ENCODE results near the gene IGFBP7.

IGFBP7 gene

DNA sequence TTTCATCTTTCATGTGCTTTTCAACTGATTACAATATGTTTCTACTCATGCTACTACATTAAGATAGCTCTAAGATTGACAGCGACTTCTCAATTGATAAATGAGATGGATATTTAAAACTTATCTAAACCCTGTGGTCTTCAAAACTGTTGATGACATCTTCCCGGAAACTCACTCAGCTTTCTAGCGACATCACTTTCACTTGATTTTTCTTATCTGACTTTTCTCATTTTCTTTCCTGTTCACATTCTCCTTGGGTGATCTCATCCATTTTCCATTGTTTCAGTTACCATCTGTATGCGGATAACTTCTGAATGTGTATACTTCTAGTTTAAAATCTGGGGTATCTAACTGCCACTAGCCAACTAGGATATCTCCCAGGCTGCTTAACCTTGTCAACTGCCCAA lies 128.4 kb downstream of the IGFBP7 start:
- TF ChIP-seq, protein P1, sequence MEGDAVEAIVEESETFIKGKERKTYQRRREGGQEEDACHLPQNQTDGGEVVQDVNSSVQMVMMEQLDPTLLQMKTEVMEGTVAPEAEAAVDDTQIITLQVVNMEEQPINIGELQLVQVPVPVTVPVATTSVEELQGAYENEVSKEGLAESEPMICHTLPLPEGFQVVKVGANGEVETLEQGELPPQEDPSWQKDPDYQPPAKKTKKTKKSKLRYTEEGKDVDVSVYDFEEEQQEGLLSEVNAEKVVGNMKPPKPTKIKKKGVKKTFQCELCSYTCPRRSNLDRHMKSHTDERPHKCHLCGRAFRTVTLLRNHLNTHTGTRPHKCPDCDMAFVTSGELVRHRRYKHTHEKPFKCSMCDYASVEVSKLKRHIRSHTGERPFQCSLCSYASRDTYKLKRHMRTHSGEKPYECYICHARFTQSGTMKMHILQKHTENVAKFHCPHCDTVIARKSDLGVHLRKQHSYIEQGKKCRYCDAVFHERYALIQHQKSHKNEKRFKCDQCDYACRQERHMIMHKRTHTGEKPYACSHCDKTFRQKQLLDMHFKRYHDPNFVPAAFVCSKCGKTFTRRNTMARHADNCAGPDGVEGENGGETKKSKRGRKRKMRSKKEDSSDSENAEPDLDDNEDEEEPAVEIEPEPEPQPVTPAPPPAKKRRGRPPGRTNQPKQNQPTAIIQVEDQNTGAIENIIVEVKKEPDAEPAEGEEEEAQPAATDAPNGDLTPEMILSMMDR (IDR thresholded peaks at IDR 0.05; ENCODE audit: extremely low read depth, insufficient read depth, missing control alignments) = no peak
- in situ Hi-C loops (cut with MboI; ENCODE audit: low pct_unique_long_range_greater_than_20kb, low sequenced_read_pairs, unreplicated experiment) = no loop called here
- DNase-seq (ENCODE audit: low spot score) = no peak
